Transverse colon (tissue), 4 donors: ENCODE data around the gene HSPA1B. TPM values are rescaled to one million over a fixed set of nuclear protein-coding genes. Genes with fewer than 3 reads are reported as not detected.

ENCODE experiments used
- DNase-seq: peaks from one replicate; pipeline ENCODE4 v3.0.0-alpha.2; 2019
- H3K27ac ChIP-seq, 4 donors: fragments of 200-600 bp; sonication (generic); 2 replicates each; pipeline ENCODE4 v1.5.1; 2016 to 2018; ENCODE audit warnings: inconsistent platforms in 4 of 4
- H3K27me3 ChIP-seq: fragments of 200-600 bp; sonication (generic); 2 replicates; pipeline ENCODE4 v1.5.1; 2017; ENCODE audit warnings: inconsistent platforms
- H3K36me3 ChIP-seq, 4 donors: fragments of 200-600 bp; sonication (generic); 2 replicates each; pipeline ENCODE4 v1.5.1; 2017 to 2019; ENCODE audit warnings: inconsistent platforms in 4 of 4
- H3K4me1 ChIP-seq, 4 donors: fragments of 200-600 bp; sonication (generic); 2 replicates each; pipeline ENCODE4 v1.5.1; 2017 to 2020; ENCODE audit warnings: inconsistent platforms in 4 of 4
- H3K4me3 ChIP-seq, 4 donors: fragments of 200-600 bp; sonication (generic); 1 replicate in 1 of 4; 2 replicates in 3 of 4; pipeline versions ENCODE4 v1.5.1 to v1.6.1; 2017 to 2019; ENCODE audit warnings: inconsistent platforms in 4 of 4
- H3K9me3 ChIP-seq, 2 donors: fragments of 200-600 bp; sonication (generic); 2 replicates each; pipeline ENCODE4 v1.5.1; 2017 to 2019; ENCODE audit warnings: inconsistent platforms in 2 of 2
- EP300 ChIP-seq: sonication (generic); formaldehyde crosslinking; IDR thresholded peaks from one replicate; pipeline ENCODE4 v1.6.1; 2017; ENCODE audit warnings: antibody characterized with exemption, low read depth
- POLR2A ChIP-seq: fragments of 450-650 bp; IDR thresholded peaks from one replicate; pipeline ENCODE4 v1.6.1; 2016; ENCODE audit warnings: antibody characterized with exemption, mild to moderate bottlenecking, moderate library complexity
- POLR2AphosphoS5 ChIP-seq, 3 donors: sonication (generic); formaldehyde crosslinking; IDR thresholded peaks; one replicate each; pipeline ENCODE4 v1.6.1; 2016; ENCODE audit warnings: antibody characterized with exemption in 3 of 3
- WGBS, 2 donors: methylation state at CpG; one replicate each; pipeline ENCODE4 v1.1.5; 2018; ENCODE audit warnings: low coverage in 1 of 2; 5-methylcytosine and 5-hydroxymethylcytosine counted together
- in situ Hi-C, 4 donors: fragments of 200-750 bp; cut with MboI; loops; one replicate each; pipeline versions ENCODE4 v1.15.0 to v1.15.1; 2017; ENCODE audit warnings: low sequenced_read_pairs in 3 of 4, low pct_ligation_motif_present in 1 of 4, low pct_unique_long_range_greater_than_20kb in 1 of 4
- intact Hi-C: fragments of 100-400 bp; cut with DNase I; formaldehyde crosslinking; loops from one replicate; pipeline ENCODE4 v1.15.1; 2023; ENCODE audit warnings: low total_unique reads
- total RNA-seq, 4 donors: library from RNA; depleted of rRNA; stranded (reverse); fragments of >200 nt; gene quantifications; one replicate each; pipeline ENCODE4 v1.1.0, GENCODE V29; 2016
- TF ChIP-seq, protein P1 (sequence below), 5 experiments: fragments of 200-600 bp in 3 of 5; fragments of 450-650 bp in 2 of 5; sonication (generic) in 3 of 5; IDR thresholded peaks; 1 replicate in 2 of 5; 2 replicates in 3 of 5; pipeline ENCODE4 v1.5.1; 2016 to 2017; ENCODE audit warnings: antibody characterized with exemption in 5 of 5, inconsistent platforms in 3 of 5, mild to moderate bottlenecking in 2 of 5, moderate library complexity in 1 of 5

HSPA1B gene
- total RNA-seq, 4 donors from 2014 or later: 104 to 471 (median 278) TPM

DNA sequence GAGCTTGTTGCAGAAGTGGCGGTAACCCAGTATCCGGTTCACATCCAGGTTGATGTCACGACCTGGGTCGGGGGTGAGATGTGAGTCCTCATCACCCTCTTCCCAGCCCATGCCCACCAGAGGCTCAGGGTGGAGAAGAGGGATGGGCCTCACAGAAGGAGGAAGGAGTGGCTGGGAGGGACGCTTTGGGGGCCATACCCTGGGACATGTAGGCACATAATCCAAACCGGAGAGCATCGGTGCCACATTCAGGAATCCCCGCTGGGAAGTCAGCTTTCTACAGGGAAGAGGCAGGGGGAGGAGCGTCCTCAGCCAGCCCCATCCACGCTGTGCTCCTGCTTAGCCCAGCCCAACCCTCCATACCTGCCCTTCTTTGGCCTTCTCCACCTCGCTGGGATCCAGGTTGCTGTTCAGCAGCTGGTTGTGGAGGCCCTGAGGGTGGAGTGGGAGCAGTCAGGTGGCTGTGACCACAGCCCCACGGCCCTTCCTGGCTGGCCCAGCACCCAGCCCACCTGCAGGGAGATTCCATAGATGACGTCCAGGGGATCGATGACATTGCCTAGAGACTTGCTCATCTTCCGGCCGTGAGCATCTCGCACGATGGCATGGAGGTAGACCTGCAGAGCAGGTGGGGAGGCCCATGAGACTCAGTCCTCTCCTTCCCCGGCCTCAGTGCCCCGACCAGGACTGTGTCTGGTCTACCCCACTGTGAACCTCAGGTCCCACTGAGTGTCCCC is 46.9 kb upstream of the HSPA1B start:
- in situ Hi-C loops: no loop called here
- Histone ChIP-seq H3K4me3 (no peak overlapping the region), H3K36me3 (peaks cover 0 to 25% (median 8%) of the 10 kb centered on the region in 4 donors), H3K27me3 (no peaks in the 10 kb centered on the region), H3K9me3 (no peaks in the 10 kb centered on the region), H3K4me1 (peaks cover 13 to 20% (median 18%) of the 10 kb centered on the region in 4 donors), H3K27ac (no peak overlapping the region)
- no peak for DNase-seq
- 89% methylated on average over 20 of the region's 20 CpGs; no CpG with 5 or more reads in 1 of the 2 donors for WGBS, 2 donors
- TF ChIP-seq, protein P1, sequence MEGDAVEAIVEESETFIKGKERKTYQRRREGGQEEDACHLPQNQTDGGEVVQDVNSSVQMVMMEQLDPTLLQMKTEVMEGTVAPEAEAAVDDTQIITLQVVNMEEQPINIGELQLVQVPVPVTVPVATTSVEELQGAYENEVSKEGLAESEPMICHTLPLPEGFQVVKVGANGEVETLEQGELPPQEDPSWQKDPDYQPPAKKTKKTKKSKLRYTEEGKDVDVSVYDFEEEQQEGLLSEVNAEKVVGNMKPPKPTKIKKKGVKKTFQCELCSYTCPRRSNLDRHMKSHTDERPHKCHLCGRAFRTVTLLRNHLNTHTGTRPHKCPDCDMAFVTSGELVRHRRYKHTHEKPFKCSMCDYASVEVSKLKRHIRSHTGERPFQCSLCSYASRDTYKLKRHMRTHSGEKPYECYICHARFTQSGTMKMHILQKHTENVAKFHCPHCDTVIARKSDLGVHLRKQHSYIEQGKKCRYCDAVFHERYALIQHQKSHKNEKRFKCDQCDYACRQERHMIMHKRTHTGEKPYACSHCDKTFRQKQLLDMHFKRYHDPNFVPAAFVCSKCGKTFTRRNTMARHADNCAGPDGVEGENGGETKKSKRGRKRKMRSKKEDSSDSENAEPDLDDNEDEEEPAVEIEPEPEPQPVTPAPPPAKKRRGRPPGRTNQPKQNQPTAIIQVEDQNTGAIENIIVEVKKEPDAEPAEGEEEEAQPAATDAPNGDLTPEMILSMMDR (IDR thresholded peaks at IDR 0.05): no peak
- TF ChIP-seq EP300 (no peak), POLR2A (no peak)
- intact Hi-C loops: no loop called here

DNA sequence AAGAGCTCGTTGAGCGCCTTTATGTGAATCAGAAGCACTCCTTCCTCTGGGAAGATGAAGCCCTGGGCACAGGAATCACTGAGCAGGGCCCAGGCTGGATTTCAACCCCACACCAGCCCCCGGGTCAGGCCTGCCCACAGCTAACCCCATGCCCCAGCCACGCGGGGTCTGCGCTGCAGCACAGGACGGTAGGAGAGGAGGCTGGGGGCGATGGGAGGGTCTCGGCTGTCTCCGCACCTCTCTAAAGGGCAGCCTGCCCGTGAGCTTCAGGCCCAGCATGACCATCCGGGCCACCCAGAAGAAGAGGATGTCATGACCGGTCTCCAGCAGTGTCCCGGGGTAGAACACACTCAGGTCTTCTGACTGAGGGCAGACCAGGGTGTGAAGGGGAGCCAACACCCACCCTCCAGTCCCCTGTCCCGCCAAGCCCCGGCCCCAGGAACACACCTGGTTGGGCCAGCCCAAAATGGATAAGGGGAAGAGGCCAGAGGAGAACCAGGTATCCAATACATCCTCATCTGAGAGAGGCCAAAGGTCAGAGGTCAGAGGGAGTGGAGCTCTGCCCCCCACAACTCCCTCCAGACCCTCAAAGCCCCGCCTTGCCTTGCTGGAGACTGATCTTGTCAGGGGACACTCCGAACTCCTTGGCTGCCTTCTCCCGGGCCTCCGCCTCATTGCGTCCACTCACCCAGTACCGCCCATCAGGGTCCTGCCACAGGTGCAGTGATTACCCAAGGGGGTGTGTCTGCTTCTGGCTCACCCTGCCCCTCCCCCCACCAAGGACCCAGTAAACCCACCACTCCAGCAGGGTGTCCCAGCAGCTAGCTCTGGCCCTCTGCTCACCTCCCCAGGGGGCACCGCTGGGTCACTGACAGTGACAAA is 46.1 kb upstream of the HSPA1B start:
- no peaks in the 10 kb centered on the region for H3K27me3 ChIP-seq
- 93% methylated on average over 23 of the region's 23 CpGs; no CpG with 5 or more reads in 1 of the 2 donors for WGBS, 2 donors
- intact Hi-C loops: no loop called here
- TF ChIP-seq, protein P1 (IDR thresholded peaks at IDR 0.05): no peak
- TF ChIP-seq POLR2A: no peak
- TF ChIP-seq EP300: no peak
- TF ChIP-seq POLR2AphosphoS5 (IDR thresholded peaks at IDR 0.05): no peak
- H3K9me3 ChIP-seq: no peaks in the 10 kb centered on the region
- in situ Hi-C loops: no loop called here
- no peak for DNase-seq
- peaks cover 0 to 25% (median 8%) of the 10 kb centered on the region in 4 donors for H3K36me3 ChIP-seq
- H3K27ac ChIP-seq: no peak overlapping the region
- no peak overlapping the region for H3K4me3 ChIP-seq
- H3K4me1 ChIP-seq: peaks cover 8 to 11% (median 11%) of the 10 kb centered on the region in 4 donors

DNA sequence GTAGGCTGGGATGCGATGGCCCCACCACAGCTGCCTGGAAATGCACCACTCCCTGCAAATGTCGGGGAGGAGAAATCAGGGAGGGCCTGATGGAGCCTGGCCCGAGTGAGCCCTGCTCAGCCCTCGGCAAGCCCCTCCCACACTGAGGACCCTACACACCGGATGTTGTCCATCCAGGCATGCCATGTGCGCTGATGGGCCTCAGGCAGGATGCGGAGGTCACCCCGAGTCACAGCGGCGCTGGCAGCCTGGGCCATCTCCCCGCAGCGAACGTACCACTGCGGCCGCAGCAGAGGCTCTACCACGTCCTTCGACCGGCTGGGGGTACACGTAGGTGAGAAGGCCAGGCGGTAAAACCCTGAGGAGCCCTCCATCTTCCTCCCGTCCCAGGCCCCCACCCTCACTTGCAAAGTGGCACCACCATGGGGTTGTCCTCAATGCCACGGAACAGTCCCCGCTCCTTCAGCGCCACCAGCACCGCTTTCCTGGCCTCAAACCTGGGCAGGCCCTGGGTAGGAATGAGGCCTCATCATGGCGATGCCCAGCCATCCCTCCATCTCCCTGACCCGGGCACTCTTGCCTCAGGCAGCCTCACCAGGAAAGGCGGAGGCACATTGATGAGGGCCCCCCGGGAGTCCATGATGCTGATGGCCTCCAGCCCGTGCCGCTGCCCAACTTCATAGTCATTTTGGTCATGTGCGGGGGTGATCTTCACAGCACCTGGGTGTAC is 45.2 kb upstream of the HSPA1B start:
- no peaks in the 10 kb centered on the region for H3K27me3 ChIP-seq
- no peak overlapping the region for H3K4me3 ChIP-seq
- in situ Hi-C loops: no loop called here
- TF ChIP-seq, protein P1 (IDR thresholded peaks at IDR 0.05): no peak
- TF ChIP-seq EP300: no peak
- no peak for TF ChIP-seq POLR2AphosphoS5 (IDR thresholded peaks at IDR 0.05)
- TF ChIP-seq POLR2A: no peak
- no peaks in the 10 kb centered on the region for H3K9me3 ChIP-seq
- no peak overlapping the region for H3K27ac ChIP-seq
- no peak for DNase-seq
- H3K36me3 ChIP-seq: peaks cover 0 to 25% (median 8%) of the 10 kb centered on the region in 4 donors
- 80 to 93% methylated on average over 1 to 32 of the region's 32 CpGs for WGBS, 2 donors
- intact Hi-C loops: no loop called here
- H3K4me1 ChIP-seq: peaks cover under 1 to 3% (median 3%) of the 10 kb centered on the region in 4 donors
